NCI-H2196 treated with DMSO at 0.1 percent for 48 hours (cell line): ENCODE measurements around the gene DESI1.
"Not testable (repeated sequence)": the region's sequence is repeated elsewhere in the genome, so short reads cannot be mapped to it uniquely, and the experiment has no call there.

Source experiments
- DNase-seq: peaks from one replicate; lab custom pipeline; 2025; ENCODE audit not compliant: unreplicated experiment; lab: John Stamatoyannopoulos, UW

Gene DESI1

DNA sequence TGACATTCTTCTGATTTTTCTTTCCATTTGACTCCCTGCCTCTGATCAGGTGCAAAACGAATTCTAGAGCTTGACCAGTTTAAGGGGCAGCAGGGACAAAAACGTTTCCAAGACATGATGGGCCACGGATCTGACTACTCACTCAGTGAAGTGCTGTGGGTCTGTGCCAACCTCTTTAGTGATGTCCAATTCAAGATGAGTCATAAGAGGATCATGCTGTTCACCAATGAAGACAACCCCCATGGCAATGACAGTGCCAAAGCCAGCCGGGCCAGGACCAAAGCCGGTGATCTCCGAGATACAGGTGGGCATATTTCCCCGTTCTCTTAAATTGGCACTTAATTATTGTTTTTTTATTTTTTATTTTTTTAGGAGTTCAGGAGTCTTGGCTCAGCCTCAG, 15.6 kb upstream of the DESI1 start:
- no peak for DNase-seq

DNA sequence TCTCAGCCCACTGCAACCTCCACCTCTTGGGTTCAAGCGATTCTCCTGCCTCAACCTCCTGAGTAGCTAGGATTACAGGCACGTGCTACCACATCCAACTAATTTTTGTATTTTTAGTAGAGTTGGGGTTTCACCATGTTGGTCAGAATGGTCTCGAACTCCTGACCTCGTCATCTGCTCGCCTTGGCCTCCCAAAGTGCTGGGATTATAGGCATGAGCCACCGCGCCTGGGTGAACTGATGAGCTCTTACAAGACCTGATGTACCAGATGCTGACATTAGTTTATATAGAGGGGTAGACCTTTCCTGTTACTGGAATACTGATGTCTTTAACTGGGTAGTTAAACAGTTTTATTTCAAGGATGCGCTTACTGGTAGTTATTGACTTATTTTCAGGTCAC, 13.8 kb upstream of the DESI1 start:
- DNase-seq, result not testable (repeated sequence)

DNA sequence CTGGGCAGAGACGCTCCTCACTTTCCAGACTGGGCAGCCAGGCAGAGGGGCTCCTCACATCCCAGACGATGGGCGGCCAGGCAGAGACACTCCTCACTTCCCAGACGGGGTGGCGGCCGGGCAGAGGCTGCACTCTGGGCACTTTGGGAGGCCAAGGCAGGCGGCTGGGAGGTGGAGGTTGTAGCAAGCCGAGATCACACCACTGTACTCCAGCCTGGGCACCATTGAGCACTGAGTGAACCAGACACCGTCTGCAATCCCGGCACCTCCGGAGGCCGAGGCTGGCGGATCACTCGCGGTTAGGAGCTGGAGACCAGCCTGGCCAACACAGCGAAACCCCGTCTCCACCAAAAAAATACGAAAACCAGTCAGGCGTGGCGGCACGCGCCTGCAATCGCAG, 10.8 kb upstream of the DESI1 start:
- not testable (repeated sequence) for DNase-seq

DNA sequence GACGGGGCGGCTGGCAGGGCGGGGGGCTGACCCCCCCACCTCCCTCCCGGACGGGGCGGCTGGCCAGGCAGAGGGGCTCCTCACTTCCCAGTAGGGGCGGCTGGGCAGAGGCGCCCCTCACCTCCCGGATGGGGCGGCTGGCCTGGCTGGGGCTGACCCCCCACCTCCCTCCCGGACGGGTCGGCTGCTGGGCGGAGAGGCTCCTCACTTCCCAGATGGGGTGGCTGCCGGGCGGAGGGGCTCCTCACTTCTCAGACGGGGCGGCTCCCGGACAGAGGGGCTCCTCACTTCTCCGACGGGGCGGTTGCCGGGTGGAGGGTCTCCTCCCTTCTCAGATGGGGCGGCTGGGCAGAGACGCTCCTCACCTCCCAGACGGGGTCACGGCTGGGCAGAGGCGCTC, 10.3 kb upstream of the DESI1 start:
- DNase-seq, result not testable (repeated sequence)

DNA sequence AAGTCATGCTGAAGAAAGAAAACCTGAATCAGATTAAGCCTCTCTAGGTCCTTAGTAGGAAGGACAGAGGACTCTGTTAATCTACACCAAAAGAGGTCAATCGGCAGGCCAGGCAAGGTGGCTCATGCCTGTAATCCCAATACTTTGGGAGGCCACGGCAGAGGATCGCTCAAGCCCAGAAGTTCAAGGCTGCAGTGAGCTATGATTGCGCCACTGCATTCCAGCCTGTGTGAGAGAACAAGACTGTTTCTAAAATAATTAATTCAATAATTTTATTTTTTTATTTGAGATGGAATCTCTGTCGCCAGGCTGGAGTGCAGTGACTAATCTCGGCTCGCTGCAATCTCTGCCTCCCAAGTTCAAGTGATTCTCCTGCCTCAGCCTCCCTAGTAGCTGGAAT, 4.7 kb upstream of the DESI1 start:
- DNase-seq, result no peak

DNA sequence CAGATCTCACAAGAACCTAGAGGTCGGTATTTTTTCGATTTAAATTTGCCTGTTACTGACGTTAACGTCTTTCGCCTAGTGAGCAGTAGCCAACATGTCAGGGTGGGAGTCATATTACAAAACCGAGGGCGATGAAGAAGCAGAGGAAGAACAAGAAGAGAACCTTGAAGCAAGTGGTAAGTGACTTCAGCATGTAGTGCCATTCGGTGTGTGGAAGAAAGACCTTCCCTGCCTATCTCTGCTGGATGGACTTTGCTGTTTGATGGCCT, 1.0 kb upstream of the DESI1 start:
- no peak for DNase-seq

DNA sequence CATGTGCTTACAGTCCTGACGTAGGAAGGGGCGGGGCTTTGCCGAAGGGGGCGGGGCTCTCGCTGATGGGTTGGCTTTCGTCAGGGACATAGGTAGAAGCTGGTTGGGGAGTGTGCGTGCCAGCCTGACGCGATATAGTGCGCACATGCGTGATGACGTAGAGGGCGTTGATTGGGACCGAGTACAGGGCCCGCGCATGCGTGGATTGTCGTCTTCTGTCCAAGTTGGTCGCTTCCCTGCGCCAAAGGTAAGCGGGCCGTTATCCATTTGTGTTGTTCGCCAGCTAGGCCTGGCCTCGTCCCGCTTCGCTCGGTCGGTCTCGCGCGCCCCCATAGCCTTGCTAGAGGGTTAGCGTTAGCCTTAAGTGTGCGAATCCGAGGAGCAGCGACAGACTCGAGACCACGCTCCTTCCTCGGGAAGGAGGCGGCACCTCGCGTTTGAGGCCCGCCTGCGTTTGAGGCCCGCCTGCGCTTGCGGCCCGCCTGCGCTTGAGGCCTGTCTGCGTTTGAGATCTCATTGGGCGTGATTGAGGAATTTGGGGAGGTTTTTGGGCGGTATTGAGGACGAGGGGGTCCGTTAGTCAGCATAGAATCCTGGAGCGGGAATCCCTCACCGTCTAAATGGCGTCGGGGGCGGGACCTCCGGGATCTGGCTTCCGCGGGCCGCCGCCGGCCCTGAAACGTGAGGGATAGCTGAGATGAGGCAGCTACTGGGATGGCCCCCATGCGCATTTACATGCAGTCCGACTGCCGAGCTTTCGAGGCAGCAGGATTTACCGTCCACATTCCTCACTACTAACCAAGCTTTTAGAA, 462 bp upstream of the DESI1 start, which contains the start of gene XRCC6:
Gene XRCC6 (plus strand): TSS at position 197 of the 812 bp plus-strand sequence. CDS start 710 bp downstream, outside the sequence.
- peak; percentile 99 for DNase-seq

DNA sequence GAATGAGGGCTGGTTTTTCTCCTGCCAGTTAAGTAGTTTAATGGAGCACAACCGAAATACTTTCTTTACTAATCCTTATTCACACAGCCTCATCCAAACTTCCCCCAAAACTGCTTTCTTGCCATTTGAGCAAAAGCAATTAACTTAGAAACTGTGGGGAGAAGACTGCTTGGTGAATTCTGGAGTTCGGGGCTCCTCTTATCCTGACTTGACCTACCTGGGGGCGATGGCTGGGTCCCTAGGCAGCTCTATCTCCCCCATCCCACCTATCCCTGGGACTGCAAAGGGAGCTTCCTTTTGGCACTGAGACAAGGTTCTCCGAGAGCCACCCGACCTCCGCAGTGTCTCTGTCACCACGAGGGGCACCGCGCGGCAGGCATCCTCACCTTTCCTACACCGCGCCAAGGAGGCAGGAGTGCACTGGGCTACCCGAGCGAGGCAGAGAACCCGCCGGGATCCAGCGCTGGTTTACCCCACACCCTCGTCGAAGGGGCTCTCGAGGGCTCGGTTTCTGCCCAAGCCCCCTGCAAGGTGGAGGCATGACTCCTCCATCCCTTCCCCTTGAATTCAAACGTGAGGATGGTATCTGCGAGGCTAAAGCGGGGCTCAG, 759 bp downstream of the DESI1 start:
- no peak for DNase-seq

DNA sequence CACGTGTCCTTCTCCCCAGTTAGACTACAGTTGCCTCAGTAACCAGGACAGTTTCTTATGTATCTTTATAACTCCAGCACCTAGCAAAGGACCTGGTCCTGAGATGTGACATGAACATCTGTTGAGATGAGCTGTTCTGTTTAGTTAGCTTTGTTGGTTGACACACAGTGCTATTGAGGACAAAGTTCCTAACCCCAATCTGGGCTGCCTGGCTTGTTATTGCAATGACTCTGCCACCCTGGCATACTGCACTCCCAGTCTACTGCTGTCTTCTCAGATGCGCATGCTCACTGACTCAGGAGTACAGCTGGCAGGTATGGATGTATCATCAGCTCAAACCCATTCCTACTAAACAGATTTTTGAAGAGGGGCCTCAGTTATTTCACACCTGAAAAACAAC, 7.4 kb downstream of the DESI1 start:
- no peak for DNase-seq

DNA sequence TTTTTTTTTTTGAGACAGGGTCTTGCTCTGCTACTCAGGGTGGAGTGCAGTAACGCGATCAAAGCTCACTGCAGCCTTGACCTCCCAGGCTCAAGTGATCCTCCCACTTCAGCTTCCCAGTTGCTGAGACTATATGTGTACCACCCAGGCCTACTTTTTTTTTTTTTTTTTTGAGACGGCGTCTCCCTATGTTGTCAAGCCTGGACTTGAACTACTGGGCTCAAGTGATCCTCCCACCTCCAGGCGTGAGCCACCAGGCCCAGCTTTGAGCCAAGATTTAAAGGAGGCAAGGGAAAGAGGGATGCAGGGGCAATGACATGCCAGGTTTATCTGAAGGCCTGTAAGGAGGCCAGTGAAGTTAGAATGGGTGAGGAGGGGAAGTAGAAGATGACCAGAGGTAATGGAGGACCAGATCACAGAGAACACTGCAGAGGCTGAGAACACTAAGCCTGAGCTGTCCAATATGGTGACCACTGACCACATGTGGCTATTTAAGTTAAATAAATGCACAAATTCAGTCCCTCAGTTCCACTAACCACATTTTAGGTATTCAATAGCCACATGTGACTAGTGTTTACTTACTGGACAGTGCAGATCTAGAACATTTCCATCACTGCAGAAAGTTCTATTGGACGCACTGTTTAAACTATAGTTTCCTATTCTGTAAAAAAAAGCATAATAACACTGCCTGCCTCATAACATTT, 8.1 kb downstream of the DESI1 start:
- DNase-seq, result no peak

DNA sequence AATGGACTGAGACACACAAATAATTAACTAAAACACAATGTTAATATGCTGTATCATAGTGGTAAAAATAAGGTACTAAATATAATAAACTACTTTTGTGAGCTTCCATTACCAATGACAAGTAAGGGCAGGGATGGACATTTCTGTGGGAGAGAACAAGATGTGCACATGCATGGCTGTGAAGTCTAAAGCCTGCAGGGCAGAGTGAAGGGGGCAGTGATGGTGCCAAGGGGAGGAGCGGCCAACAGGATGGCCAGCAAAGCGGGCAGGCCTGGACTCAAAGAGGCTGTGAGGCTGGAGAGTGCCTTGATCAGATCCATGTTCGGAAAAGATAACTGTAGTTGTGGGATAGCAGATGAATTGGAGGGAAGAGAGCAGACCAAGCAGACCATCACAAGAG, 12.5 kb downstream of the DESI1 start:
- no peak for DNase-seq

DNA sequence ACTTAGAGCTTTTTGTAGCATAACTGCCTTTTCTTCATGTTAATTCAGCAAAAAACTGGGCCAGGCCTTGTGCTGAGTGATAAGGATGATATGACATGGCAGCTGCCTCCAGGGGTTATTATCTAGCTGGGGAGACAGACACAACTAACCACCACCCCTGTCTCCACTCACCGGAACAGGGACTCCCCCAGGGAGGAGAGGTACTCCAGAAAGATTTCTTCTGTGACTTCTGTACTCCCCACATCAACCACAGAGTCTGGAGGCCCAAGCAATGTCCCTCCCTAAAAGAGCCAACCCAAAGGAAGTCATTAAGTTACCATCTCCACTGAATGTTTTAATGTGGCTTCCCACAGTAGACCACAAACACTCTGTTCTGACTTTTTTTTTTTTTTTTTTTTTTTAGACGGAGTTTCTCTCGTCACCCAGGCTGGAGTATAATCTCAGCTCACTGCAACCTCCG, 16.9 kb downstream of the DESI1 start:
- no peak for DNase-seq

DNA sequence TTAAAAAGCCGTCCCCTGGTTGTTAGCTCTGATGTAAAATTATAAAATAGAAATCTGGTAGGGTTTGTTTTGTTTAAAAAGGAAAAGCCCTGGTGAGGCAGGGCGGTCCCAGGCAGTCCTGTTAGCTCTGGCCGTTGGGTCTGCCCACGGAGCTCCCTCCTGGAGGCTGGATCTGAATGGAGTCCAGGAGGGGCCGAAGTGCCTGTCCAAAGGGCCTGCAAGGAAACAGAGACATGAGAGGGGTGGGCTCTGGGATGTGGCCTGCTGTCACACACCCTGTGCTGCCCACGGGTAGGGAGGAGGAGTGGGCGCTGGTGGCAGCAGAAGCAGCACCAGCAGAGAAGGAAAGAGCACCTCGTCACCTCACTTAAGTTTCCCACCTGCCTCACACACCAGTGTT, 19.9 kb downstream of the DESI1 start:
- no peak for DNase-seq

DNA sequence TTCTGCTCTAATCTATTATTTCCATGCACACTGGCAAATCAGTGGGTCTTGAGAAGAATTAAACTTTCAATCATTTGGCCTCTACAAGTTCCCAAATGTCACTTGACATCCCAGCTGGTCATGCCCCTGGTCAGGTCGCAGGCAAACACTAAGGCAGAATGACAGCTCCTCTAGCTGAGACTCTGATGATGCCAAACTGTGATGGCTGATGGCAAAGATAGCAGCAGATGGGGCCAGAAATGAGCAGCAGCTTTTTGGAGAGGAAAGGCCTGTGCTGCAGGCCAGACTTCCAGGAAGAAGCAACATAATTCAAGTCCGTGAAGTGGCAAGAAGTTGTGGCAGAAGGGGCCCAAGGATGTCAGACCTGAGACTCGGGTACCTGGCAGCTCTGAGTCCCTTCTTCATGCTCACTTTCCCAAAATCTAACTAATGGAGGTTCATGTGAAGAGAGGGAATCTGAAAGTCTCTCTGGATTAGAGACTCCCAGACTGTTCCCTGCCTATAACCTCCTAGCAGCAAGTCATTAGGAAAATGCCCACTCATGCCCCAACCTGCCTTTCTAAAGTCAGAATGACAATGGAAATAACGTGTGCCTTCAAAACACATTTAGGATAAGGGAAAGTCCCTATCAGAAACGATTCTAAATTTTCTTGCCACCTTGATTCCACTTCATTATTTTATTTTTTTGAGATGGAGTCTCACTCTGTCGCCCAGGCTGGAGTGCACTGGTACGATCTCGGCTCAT, 21.8 kb downstream of the DESI1 start:
- no peak for DNase-seq

DNA sequence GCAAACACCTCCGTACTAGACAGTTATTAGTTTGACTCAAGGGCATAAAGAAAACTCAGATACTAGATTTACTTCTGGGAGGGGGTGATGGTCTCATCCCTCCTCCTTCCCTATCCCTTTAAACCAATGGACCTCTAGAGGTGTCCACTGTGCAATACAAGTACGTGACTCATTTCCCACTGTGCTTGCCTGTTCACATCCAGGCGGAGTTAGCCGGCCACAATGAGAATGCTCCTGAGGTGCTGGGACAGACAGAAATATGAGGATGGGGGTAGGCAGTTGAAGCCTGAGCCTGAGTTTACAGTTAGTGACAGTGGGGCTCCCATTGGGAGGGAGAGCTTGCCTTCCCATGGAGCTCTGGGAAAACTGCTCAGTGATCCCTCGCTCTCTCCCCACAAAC, 22.8 kb downstream of the DESI1 start:
- DNase-seq, result no peak

DNA sequence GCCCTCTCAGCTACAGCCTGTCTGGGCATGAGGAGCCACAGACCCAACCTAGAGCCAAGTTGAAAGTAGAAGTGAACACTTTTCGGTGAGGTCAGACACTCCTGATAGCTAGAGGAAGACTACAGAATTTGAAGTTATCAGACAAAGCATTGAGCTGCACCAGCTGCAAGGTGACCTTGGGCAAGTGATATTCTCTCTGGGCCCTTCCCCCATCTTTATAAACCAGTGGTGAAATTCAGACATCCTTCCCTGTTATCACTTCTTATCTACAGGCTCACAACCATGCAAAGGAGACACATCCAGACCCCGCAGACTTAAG, 23.2 kb downstream of the DESI1 start:
- DNase-seq, result no peak

DNA sequence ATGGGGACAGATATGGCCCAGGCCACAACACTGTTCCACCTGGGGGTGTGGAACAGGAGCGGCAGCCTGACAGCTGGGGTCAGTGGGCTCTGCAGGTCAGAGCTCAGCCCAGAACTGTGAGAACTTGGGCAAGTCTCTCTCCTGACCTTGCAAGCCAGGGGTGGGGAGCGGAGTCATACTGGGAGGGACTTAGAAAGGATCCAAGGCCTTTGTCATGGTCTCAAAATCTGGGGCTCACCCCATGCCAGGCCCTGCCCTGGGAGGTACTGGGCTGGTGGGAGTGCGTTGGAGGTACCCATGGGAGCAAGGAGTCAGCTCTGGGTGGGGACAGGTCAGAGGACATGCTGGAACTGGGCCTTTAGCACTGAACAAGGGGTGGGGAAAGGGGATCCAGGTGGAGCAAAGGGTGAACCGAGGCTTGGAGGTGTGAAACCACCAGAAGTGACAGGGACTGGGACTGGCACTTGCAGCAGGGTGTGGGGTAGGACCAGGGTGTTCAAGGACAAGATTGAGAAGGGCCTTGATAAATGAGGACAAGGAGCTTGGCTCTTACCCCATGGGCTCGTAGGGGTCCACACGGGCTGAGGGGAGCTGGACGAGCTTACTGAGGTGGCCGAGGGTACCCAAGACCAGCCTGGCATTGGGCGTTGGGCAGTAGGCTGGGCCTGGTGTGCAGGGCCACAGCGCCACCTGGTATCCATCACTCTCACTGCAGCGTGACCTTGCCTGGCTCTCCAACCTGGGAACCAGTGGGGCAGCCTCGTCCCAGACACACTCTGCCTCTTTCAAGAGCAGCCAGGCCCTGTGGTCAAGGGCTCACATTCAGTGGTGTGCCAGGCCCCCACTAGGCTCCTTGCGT, 23.8 kb downstream of the DESI1 start:
- DNase-seq, result peak; percentile 24

DNA sequence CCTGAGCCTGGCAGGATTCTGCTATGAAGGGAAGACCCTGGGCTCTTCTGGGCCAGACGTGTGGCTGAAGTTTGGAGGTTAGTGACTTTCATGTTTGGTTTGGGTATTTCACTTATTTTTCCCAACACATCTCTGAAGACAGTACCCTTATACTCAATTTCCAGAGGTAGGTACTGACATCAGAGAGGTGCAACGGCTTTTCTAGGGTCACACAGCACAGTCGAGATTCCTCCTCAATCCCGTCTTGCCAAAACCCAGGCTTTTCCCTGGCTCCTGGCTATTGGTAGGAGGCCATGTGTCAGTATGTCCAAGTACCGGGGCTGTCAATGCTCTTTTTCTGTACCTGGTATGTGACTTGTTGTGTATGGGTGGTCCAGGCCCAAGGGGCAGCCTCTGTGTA, 25.1 kb downstream of the DESI1 start:
- no peak for DNase-seq

DNA sequence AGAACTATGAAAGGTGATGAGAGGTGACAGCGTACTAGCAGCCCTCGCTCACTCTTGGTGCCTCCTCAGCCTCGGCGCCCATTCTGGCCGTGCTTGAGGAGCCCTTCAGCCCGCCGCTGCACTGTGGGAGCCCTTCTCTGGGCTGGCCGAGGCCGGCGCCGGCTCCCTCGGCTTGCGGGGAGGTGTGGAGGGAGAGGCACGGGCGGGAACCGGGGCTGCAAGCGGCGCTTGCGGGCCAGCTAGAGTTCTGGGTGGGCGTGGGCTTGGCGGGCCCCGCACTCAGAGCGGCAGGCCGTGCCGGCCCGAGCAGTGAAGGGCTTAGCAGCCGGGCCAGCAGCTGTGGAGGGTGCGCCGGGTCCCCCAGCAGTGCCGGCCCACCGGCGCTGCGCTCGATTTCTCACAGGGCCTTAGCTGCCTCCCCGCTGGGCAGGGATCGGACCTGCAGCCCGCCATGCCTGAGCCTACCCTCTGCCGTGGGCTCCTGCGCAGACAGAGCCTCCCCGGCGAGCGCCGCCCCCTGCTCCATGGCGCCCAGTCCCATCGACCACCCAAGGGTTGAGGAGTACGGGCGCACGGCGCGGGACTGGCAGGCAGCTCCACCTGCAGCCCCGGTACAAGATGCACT, 27.4 kb downstream of the DESI1 start:
- DNase-seq, result not testable (repeated sequence)
